HG03060 (cell line): ENCODE results near the gene SFT2D3.

ENCODE experiments used
- ATAC-seq: cut with Tn5 transposase; IDR thresholded peaks from one replicate; pipeline ENCODE4 v1.9.1; 2021; ENCODE audit warnings: low read depth, moderate number of reproducible peaks; ENCODE audit not compliant: unreplicated experiment

The SFT2D3 gene

GRCh38 chr2:127664065-127664894 lies 37.0 kb upstream of the SFT2D3 start:
- ATAC-seq = no peak

GRCh38 chr2:127664895-127665225 lies 36.4 kb upstream of the SFT2D3 start:
- ATAC-seq = no peak

- no peak for ATAC-seq
Observed at GRCh38 chr2:127665267-127665893, 35.9 kb upstream of the SFT2D3 start.

GRCh38 chr2:127669056-127669455 lies 32.2 kb upstream of the SFT2D3 start:
- no peak for ATAC-seq

- no peak for ATAC-seq
Observed at GRCh38 chr2:127670055-127670956, 31.0 kb upstream of the SFT2D3 start.

GRCh38 chr2:127670957-127671290 lies 30.4 kb upstream of the SFT2D3 start:
- no peak for ATAC-seq

- ATAC-seq = no peak
Observed at GRCh38 chr2:127671557-127672302, 29.6 kb upstream of the SFT2D3 start.

- no peak for ATAC-seq
Observed at GRCh38 chr2:127672341-127673224, 28.7 kb upstream of the SFT2D3 start.

GRCh38 chr2:127673291-127674069 lies 27.8 kb upstream of the SFT2D3 start:
- ATAC-seq = no peak

GRCh38 chr2:127674241-127675209 lies 26.8 kb upstream of the SFT2D3 start:
- ATAC-seq = no peak

GRCh38 chr2:127675331-127676261 lies 25.7 kb upstream of the SFT2D3 start, which contains the start of gene LIMS2:
Gene LIMS2 (minus strand): TSS chr2:127675530. CDS start chr2:127675024, 506 bp downstream.
- ATAC-seq = no peak

- ATAC-seq = no peak
Observed at GRCh38 chr2:127676906-127677305, 24.4 kb upstream of the SFT2D3 start.

- ATAC-seq = no peak
Observed at GRCh38 chr2:127678531-127678930, 22.8 kb upstream of the SFT2D3 start.

GRCh38 chr2:127678991-127679390 lies 22.3 kb upstream of the SFT2D3 start:
- ATAC-seq = no peak

- ATAC-seq = no peak
Observed at GRCh38 chr2:127679680-127680361, 21.5 kb upstream of the SFT2D3 start.

- no peak for ATAC-seq
Observed at GRCh38 chr2:127680706-127681287, 20.5 kb upstream of the SFT2D3 start.
